ENCODE measurements around the gene ITPA. TPM values are rescaled to one million over a fixed set of nuclear protein-coding genes. Genes with fewer than 3 reads are reported as not detected.

The ITPA gene
- total RNA-seq, 1 experiment from 2014 or later = 117 TPM

DNA sequence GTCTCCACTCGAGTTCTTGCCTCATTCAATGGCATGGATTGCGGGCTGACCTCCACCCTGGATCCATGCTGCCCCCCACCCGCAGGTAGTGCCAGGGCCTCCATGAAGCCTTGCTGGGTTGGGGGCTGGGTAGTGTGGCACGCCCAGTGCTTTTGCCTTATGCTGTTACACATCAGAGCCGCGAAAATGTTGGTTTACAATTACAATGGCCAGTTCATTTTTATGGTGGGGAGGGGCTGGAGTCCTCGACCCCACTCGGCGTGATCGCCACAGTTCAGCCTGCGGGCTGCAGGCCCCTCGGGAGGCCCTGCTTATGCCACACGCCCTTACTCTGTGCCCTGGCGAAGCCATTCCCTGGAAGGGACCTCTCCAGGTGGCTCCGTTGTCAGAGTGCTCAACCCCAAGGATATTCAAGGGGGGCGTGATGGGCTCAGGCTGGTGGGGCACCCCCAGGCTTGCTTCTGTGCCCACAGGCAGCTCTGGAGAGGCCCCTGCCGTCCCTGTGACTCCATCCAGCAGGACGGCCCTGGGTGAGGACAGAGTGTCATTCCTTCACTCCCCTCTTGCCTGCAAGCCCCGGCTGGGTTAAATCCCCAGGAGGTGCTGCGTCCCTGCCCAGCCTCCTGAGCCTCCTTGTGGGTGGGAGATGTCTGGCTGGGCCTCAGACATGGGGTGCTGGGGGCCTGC, 14.8 kb downstream of the ITPA start:
- Histone ChIP-seq H3K4me1 (ENCODE audit: insufficient read depth, low read length) (peaks cover 51% of the 10 kb centered on the region), H2AFZ (ENCODE audit: low read length) (no peak overlapping the region), H3K9me2 (replicated peaks; ENCODE audit: low read length) (no peaks in the 10 kb centered on the region), H3K27ac (ENCODE audit: low read length) (peak overlapping the region; percentile 83), H3K4me3 (ENCODE audit: low read length) (no peak overlapping the region), H4K20me1 (ENCODE audit: low read length) (no peaks in the 10 kb centered on the region), H3K36me3 (ENCODE audit: low read depth, low read length) (peaks cover 15% of the 10 kb centered on the region; the same call in 1 of the 2 replicates), H3K79me2 (ENCODE audit: low read length) (no peaks in the 10 kb centered on the region), H3K9ac (ENCODE audit: low read length) (peak overlapping the region; percentile 49), H3F3A (ENCODE audit: low read length, unreplicated experiment) (peaks cover 5% of the 10 kb centered on the region), H3K9me3 (ENCODE audit: low read length) (no peaks in the 10 kb centered on the region), H3K27me3 (ENCODE audit: low read length) (no peaks in the 10 kb centered on the region), H3K4me2 (ENCODE audit: low read length) (peak overlapping the region; percentile 80)
- ChIA-PET POLR2A (ENCODE audit: unreplicated experiment) (interaction anchor here (2.7 kb wide), 1 partner anchor 15 kb away, joined by 18 read pairs; the partner anchor contains the start of gene SLC4A11), CTCF (interaction anchor here (1.0 kb wide), 1 partner anchor 26 kb away, joined by 3 read pairs; no protein-coding TSS in a partner anchor)
- TF ChIP-seq, protein P1, sequence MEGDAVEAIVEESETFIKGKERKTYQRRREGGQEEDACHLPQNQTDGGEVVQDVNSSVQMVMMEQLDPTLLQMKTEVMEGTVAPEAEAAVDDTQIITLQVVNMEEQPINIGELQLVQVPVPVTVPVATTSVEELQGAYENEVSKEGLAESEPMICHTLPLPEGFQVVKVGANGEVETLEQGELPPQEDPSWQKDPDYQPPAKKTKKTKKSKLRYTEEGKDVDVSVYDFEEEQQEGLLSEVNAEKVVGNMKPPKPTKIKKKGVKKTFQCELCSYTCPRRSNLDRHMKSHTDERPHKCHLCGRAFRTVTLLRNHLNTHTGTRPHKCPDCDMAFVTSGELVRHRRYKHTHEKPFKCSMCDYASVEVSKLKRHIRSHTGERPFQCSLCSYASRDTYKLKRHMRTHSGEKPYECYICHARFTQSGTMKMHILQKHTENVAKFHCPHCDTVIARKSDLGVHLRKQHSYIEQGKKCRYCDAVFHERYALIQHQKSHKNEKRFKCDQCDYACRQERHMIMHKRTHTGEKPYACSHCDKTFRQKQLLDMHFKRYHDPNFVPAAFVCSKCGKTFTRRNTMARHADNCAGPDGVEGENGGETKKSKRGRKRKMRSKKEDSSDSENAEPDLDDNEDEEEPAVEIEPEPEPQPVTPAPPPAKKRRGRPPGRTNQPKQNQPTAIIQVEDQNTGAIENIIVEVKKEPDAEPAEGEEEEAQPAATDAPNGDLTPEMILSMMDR (conservative IDR thresholded peaks at IDR 0.05; ENCODE audit: low read depth, low read length) = no peak
- no peak for TF ChIP-seq EZH2phosphoT487 (IDR thresholded peaks at IDR 0.05; ENCODE audit: borderline replicate concordance, low read length)
- TF ChIP-seq EZH2 (IDR thresholded peaks at IDR 0.05; ENCODE audit: low read length, unreplicated experiment) = no peak
- no peak for ATAC-seq
- DNase-seq = no peak
- no TSS peak for BruUV-seq (replicated peaks)
- intact Hi-C loops (cut with micrococcal nuclease) = no loop called here

DNA sequence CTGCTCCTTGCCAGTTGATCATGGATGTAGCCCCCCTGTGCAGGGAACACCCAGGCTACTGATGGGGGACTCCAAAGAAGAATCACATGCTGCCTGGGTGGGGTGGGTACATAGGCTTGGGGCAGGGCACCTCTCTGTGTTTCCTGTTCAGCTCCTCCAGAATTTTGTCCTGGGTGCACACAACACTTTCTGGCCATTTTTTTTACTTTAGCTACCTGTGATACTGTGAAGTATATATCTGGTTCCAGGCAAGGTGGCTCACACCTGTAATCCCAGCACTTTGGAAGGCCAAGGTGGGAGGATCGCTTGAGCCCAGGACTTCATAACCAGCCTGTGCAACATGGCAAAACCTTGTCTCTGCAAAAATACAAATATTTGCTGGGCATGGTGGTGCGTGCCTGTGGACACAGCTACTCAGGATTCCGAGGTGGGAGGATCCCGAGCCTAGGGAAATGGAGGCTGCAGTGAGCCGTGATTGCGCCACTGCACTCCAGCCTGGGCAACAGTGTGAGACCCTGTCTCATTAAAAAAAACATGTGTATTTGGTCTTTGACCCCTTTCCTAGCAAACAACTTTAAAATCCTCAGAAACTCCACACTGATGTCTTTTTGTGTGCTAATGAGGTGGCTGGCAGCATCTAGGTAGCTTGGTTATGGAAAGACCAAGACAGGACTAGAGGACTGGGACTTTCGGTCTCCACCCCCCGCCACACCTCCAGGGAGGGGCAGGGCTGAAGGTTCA, 15.6 kb downstream of the ITPA start:
- BruUV-seq (replicated peaks) = TSS peak; percentile 5
- CTCF ChIA-PET = interaction anchor here (0.6 kb wide), 1 partner anchor 52 kb away, joined by 4 read pairs; no protein-coding TSS in a partner anchor
- H3K4me3 ChIP-seq (ENCODE audit: low read length) = peak overlapping the region; percentile 38
- peak overlapping the region; percentile 75 for H3K4me2 ChIP-seq (ENCODE audit: low read length)
- H3K4me1 ChIP-seq (ENCODE audit: insufficient read depth, low read length) = peaks cover 51% of the 10 kb centered on the region
- H3K36me3 ChIP-seq (ENCODE audit: low read depth, low read length) = peaks cover 15% of the 10 kb centered on the region; the same call in 1 of the 2 replicates
- TF ChIP-seq EZH2 (IDR thresholded peaks at IDR 0.05; ENCODE audit: low read length, unreplicated experiment) (no peak), EZH2phosphoT487 (IDR thresholded peaks at IDR 0.05; ENCODE audit: borderline replicate concordance, low read length) (no peak)
- TF ChIP-seq, protein P1 (conservative IDR thresholded peaks at IDR 0.05; ENCODE audit: low read depth, low read length) = no peak
- no peaks in the 10 kb centered on the region for H3K27me3 ChIP-seq (ENCODE audit: low read length)
- peaks cover 5% of the 10 kb centered on the region for H3F3A ChIP-seq (ENCODE audit: low read length, unreplicated experiment)
- 0 out of 2 replicates have a peak overlapping the region, but pooled peaks have one; percentile 60 for H2AFZ ChIP-seq (ENCODE audit: low read length)
- H3K79me2 ChIP-seq (ENCODE audit: low read length) = no peaks in the 10 kb centered on the region
- peak; percentile 40 for ATAC-seq
- peak; percentile 72 for DNase-seq
- peak overlapping the region; percentile 13; the same call in 1 of the 2 replicates for H3K9ac ChIP-seq (ENCODE audit: low read length)
- H3K27ac ChIP-seq (ENCODE audit: low read length) = peak overlapping the region; percentile 83
- H3K9me3 ChIP-seq (ENCODE audit: low read length) = no peaks in the 10 kb centered on the region
- POLR2A ChIA-PET (ENCODE audit: unreplicated experiment) = interaction anchor here (1.0 kb wide), 1 partner anchor 15 kb away, joined by 4 read pairs; the partner anchor contains the start of gene SLC4A11
- H4K20me1 ChIP-seq (ENCODE audit: low read length) = no peaks in the 10 kb centered on the region
- intact Hi-C loops (cut with micrococcal nuclease) = loop anchor here (1.0 kb wide), 1 partner anchor 11 kb away; no protein-coding TSS in a partner anchor
- H3K9me2 ChIP-seq (replicated peaks; ENCODE audit: low read length) = no peaks in the 10 kb centered on the region

All from PC-3 (cell line).